Duodenal mucosa (tissue), 2 donors: ENCODE data around the gene CGNL1.

Source experiments
- H3K27ac ChIP-seq: one replicate; pipeline ENCODE4 v1.7.0; 2013; ENCODE audit warnings: low read depth, low read length
- H3K27me3 ChIP-seq, 2 donors: one replicate each; pipeline ENCODE4 v1.7.0; 2013; ENCODE audit warnings: low read length in 2 of 2, control low read depth in 1 of 2; ENCODE audit not compliant: insufficient read depth in 2 of 2, control insufficient read depth in 1 of 2
- H3K36me3 ChIP-seq, 2 donors: one replicate each; pipeline ENCODE4 v1.7.0; 2013; ENCODE audit warnings: low read length in 2 of 2, control low read depth in 1 of 2; ENCODE audit not compliant: insufficient read depth in 2 of 2, control insufficient read depth in 1 of 2
- H3K4me1 ChIP-seq, 2 donors: one replicate each; pipeline ENCODE4 v1.7.0; 2013; ENCODE audit warnings: low read length in 2 of 2, control low read depth in 1 of 2; ENCODE audit not compliant: insufficient read depth in 2 of 2, control insufficient read depth in 1 of 2
- H3K4me3 ChIP-seq, 2 donors: one replicate each; pipeline ENCODE4 v1.7.0; 2013; ENCODE audit warnings: low read length in 2 of 2, low read depth in 1 of 2
- H3K9ac ChIP-seq, 2 donors: one replicate each; pipeline ENCODE4 v1.7.0; 2013; ENCODE audit warnings: low read length in 2 of 2, low read depth in 1 of 2
- H3K9me3 ChIP-seq, 2 donors: one replicate each; pipeline ENCODE4 v1.7.0; 2013; ENCODE audit warnings: low read length in 2 of 2, control low read depth in 1 of 2; ENCODE audit not compliant: control insufficient read depth in 1 of 2

The CGNL1 gene

DNA sequence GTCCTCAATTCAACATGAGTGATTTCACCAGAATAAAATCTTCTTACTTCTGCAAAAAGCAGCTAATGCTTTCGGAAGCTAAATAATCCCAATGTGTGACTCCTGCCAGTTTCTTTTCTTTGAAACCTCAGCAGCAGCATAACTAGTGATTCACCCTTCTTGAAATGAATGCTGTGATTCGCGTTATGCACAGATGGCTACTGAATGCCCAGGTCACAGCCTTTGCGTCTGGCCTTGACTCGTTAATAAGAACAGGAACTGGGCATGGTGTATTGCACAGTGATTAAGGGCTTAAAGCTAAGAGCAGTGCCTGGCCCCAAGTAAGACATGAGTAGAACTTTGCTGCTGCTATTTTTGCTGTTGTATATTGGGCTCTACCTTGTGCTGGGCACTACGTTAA is 19.0 kb downstream of the CGNL1 start:
- H3K27ac ChIP-seq = no peak overlapping the region
- no peak overlapping the region for H3K4me3 ChIP-seq
- no peaks in the 10 kb centered on the region for H3K9me3 ChIP-seq
- no peaks in the 10 kb centered on the region for H3K36me3 ChIP-seq
- H3K4me1 ChIP-seq = no peaks in the 10 kb centered on the region
- H3K27me3 ChIP-seq = no peaks in the 10 kb centered on the region
- no peak overlapping the region for H3K9ac ChIP-seq

DNA sequence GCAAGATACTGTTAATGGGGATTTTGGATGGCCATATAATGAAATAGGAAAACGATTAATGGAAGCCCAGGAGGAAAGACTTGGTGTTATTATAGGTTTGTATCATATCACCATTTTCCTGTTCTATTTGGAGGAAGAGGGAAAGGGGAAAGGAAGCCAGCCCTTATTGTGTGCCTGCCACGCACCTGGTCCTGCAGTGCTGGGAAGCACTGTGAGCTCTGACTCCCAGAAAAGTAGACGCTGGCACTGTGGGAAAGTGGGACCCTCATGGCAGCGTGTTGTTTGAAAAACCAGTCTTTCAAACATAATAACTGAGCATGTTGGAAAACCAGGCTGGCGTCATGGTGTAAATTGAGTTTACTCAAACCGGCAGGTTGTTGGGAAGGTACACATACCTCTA is 22.0 kb downstream of the CGNL1 start:
- Histone ChIP-seq H3K9ac (no peak overlapping the region), H3K27ac (no peak overlapping the region), H3K4me1 (no peaks in the 10 kb centered on the region), H3K27me3 (no peaks in the 10 kb centered on the region), H3K9me3 (no peaks in the 10 kb centered on the region), H3K4me3 (no peak overlapping the region), H3K36me3 (no peaks in the 10 kb centered on the region)

DNA sequence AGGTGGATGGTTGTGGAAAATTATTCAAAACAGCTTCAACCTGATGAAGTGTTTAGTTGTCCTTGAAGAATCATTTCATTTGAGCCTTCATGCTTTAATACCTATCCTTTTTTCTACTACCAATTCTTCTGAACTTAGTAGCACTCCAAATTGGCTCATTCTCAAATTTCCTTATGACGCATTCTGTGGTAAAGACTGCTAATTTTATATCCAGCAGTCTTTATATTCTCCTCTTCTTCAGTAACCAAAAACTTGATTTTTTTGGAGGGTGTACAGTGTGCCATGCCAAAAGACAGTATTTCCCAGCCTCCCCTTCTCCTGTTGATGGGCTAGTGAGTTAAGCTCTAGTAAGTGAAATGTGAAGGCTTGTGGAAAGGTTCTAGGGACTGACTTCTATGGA is 25.2 kb downstream of the CGNL1 start:
- Histone ChIP-seq H3K36me3 (no peaks in the 10 kb centered on the region), H3K27ac (no peak overlapping the region), H3K4me1 (no peaks in the 10 kb centered on the region), H3K9me3 (no peaks in the 10 kb centered on the region), H3K9ac (no peak overlapping the region), H3K4me3 (no peak overlapping the region), H3K27me3 (no peaks in the 10 kb centered on the region)

DNA sequence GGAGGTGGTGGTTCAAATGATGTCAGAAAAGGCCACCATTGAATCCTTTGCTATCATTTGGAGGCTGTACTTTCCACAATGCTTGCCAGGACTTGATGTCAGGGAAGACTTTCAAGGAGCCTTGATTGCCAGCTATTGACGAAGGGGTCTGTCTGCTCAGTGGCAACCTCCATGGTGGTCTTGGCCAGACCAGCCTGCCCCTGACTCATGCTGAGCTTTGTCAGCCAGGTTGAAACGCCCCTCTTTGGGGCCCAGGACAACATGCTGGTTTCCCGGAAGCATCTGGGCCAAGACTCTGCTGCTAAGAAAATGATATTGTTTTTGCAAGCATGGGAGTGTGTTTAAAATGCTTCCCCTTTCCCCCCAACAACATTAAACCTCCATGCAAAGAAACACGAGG is 26.7 kb downstream of the CGNL1 start:
- Histone ChIP-seq H3K4me1 (no peaks in the 10 kb centered on the region), H3K4me3 (no peak overlapping the region), H3K27me3 (no peaks in the 10 kb centered on the region), H3K9ac (no peak overlapping the region), H3K27ac (no peak overlapping the region), H3K9me3 (no peaks in the 10 kb centered on the region), H3K36me3 (no peaks in the 10 kb centered on the region)

DNA sequence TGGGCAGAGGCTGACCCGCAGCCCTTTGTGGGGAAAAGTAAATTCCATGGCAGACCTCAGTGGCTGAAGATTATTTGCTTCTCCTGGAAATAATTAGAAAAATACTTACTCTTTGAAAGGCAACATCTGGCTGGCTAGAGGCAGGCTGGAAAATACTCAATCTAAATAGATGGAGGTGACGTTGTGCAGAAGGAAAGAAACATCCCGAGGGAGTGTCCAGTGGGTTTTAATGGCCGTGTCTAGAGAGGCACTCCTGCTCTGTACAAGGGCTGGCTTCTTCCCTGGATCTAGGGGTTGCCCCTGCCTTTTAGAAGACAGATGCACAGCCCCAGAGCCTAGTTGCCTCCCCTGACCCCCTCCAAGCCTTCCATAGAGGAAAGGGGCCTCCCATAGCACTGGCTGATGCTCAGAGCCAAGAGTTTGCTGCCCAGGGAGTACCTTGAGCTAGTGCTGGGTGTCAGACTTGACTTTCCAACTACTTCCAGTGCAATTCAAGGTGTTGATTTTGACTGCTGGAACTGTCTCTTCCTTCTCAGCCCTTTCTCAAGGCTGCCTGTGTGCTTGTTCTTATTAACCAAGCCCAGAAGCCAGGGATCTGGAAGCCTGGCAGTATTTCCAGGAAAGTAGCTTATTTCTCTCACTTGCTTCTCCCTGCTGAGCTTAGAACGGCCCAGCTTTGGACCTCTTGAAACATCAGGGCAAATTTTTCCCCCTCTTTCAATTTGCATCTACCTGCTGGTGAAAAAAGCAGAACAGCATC is 27.4 kb downstream of the CGNL1 start:
- H3K27me3 ChIP-seq = no peaks in the 10 kb centered on the region
- no peak overlapping the region for H3K27ac ChIP-seq
- no peaks in the 10 kb centered on the region for H3K9me3 ChIP-seq
- H3K9ac ChIP-seq = no peak overlapping the region
- H3K4me1 ChIP-seq = no peaks in the 10 kb centered on the region
- no peaks in the 10 kb centered on the region for H3K36me3 ChIP-seq
- H3K4me3 ChIP-seq = no peak overlapping the region

DNA sequence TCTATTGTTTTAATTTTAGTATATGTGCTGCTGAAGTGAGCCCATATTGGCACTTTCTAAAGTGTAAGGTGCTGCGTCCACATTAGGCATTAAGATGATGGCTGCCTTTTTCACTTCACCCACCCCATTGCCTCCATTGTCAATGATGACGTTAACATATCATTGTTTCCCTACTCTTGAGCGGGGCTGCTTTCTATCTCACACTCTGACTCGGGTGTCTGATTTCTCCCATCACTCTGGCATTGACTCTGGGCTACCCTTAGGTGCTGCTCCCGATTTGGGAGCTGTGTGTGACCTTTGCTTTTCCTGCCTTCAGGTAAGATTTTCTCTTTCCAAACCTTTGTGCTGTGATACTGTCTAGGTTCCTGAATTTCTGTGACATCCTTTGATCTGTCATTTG is 28.8 kb downstream of the CGNL1 start:
- H3K36me3 ChIP-seq = no peaks in the 10 kb centered on the region
- H3K27ac ChIP-seq = no peak overlapping the region
- H3K9me3 ChIP-seq = no peaks in the 10 kb centered on the region
- H3K27me3 ChIP-seq = no peaks in the 10 kb centered on the region
- no peak overlapping the region for H3K4me3 ChIP-seq
- no peaks in the 10 kb centered on the region for H3K4me1 ChIP-seq
- no peak overlapping the region for H3K9ac ChIP-seq

DNA sequence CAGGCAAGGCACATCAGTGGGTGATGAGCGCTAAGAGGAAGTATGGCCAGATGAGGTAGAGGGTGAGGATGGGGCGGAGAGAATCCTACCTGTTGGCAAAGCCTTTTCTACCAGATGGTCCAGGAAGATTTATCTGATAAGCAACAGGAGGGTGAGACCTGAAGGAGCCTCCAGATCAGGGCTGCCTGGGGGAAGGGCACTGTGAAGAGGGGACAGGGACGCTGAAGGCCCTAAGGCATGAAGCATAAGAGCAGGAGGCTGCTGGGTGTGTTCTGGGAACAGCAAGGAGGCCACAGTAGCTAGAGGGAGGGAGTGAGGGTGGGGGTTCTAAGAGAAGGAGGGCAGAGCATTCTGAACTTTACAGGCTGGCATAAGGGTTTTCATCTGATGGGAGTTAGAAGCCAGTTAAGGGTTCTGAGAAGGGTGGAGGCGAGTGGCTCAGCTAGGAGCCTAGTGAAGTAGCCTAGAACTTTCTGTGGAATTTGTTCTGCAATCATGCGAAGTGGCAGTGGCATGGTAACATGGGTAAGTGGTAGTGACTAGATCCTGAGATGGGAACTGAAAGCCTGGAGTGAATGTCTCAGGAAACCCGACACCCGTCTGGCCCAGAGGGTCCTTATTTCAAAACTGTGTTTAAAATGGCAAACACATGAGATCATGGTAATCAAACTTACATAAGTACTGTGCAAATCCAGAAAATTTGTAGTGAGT is 29.9 kb downstream of the CGNL1 start:
- Histone ChIP-seq H3K27ac (no peak overlapping the region), H3K9ac (no peak overlapping the region), H3K36me3 (no peaks in the 10 kb centered on the region), H3K27me3 (no peaks in the 10 kb centered on the region), H3K4me1 (no peaks in the 10 kb centered on the region), H3K4me3 (no peak overlapping the region), H3K9me3 (no peaks in the 10 kb centered on the region)

DNA sequence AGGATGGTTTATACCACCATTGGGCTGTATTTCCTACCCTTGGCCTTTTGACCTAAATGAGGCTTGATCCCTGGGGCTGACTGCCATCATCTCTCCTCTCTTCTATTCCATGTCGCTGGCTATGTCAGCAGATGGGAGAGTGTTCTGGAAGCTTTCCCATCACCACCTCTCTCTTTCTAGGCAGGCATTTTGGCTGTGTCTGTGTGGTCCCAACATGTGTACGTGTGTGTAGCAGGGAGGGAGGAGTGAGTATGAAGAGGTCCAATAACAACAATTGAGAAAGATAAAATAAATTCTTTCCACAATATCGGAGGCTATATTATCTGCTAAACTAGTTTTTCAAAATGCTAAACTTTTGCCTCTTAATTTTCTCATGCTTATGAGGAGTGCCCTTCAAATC is 34.1 kb downstream of the CGNL1 start:
- Histone ChIP-seq H3K27ac (no peak overlapping the region), H3K36me3 (no peaks in the 10 kb centered on the region), H3K4me1 (no peaks in the 10 kb centered on the region), H3K9me3 (no peaks in the 10 kb centered on the region), H3K27me3 (no peaks in the 10 kb centered on the region), H3K9ac (no peak overlapping the region), H3K4me3 (no peak overlapping the region)

DNA sequence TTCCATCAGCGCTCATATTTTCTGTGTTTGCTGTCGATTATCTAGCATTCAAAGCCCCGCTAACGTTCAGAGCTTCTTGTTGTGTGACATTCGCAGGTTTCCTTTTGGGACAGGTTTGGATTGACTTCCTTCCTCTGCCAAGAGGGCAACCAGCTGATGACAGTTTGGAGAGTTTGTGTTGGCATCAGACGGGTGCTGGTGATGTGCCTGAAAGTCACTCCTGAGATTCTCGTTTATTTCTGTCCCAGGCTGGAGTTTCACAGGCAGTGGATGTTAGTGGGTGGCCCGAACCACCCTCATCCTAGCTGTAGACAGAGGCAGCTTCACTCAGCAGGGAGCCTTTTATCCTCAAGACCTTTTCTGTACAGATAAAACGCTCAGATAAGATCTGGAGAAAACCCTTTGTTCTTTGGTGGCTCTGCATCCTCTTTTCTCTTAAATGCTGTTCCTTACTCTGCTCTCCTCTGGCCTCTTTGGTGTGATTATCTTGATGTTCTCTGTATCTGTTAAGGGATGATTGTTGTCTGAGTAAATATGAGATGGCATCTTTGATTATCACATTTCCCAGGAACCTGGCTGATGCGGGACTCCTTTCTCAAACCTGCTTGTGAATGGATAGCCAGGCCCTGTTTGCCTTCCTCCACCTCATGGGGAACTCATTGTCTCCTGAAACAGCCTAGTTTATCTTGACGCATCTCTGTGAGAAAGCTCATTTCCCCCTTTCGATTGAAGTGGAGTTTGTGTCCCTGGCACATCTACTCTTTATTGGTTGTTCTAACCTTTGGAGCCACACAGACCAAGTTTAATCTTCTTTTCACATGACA is 35.9 kb downstream of the CGNL1 start:
- no peak overlapping the region for H3K4me3 ChIP-seq
- H3K4me1 ChIP-seq = no peaks in the 10 kb centered on the region
- no peaks in the 10 kb centered on the region for H3K27me3 ChIP-seq
- no peaks in the 10 kb centered on the region for H3K36me3 ChIP-seq
- H3K9me3 ChIP-seq = no peaks in the 10 kb centered on the region
- no peak overlapping the region for H3K9ac ChIP-seq
- H3K27ac ChIP-seq = no peak overlapping the region

DNA sequence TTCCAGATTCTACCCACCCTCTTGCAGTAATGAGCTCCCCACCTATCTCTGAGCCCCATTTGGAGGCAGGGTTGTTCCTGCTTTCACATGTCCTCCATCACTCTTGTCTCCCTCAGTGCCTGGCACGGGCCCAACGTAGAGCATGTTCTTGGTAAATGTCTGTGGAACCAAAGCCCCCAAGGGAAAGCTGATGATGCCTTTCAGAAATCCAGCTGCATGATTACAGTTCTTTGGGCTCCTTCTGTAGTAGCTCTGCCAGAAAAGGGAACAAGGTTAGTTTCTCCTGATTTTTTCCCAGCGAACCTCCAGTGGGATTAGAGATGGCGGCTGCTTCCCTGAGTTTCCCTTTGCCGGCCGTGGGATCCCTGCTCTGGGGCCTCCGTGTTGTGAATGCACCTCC is 39.3 kb downstream of the CGNL1 start:
- Histone ChIP-seq H3K9ac (no peak overlapping the region), H3K27me3 (no peaks in the 10 kb centered on the region), H3K4me3 (no peak overlapping the region), H3K27ac (no peak overlapping the region), H3K4me1 (no peaks in the 10 kb centered on the region), H3K9me3 (no peaks in the 10 kb centered on the region), H3K36me3 (no peaks in the 10 kb centered on the region)
